ENCODE results near the gene CLC. TPM values are rescaled to one million over a fixed set of nuclear protein-coding genes. Genes with fewer than 3 reads are reported as not detected.
"Not testable (repeated sequence)": the region's sequence is repeated elsewhere in the genome, so short reads cannot be mapped to it uniquely, and the experiment has no call there.

CLC gene
- total RNA-seq, 1 donor from 2014 or later = not detected

DNA sequence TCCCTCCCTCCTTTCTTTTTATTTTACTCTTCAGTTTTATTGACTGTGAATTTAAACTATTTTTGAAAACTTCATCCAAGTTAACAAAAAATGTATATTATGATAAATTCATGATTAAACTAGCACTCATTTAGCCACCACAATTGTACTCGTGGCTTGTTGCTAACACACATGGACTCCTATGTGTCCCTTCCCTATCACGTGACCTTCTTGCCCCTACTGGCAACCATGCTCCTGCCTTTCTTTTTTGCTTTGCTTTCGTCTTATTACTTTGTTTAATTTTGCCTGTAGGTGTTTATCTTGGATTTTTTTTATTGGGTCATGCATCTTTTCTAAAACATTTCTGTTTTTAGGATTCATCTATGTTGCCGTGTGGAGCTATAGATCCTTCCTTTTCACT lies 8.2 kb downstream of the CLC start:
- DNase-seq (ENCODE audit: low spot score) = no peak

DNA sequence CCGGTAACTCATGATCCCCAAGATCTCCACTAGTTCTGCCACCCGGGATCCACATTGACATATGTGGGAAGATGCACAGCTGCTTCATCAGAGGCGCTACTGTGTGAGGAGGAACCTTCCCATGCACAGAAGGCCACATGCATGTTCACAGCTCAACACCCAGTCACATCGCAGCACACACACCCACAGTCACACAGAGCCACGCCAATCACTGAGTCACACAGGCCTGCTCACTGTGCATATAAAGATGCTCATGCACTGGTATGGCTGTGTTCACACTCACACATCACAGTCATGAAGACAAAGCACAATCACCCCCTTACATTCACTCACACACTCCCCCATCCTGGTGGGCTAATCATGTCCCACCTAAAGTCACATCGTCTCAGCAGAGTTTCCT lies 9.8 kb downstream of the CLC start:
- DNase-seq (ENCODE audit: low spot score) = no peak

GRCh38 chr19:39727070-39727800 lies 10.6 kb downstream of the CLC start:
- DNase-seq (ENCODE audit: low spot score) = no peak

- no peak for DNase-seq (ENCODE audit: low spot score)
Measured at GRCh38 chr19:39725995-39726394, 11.8 kb downstream of the CLC start.

DNA sequence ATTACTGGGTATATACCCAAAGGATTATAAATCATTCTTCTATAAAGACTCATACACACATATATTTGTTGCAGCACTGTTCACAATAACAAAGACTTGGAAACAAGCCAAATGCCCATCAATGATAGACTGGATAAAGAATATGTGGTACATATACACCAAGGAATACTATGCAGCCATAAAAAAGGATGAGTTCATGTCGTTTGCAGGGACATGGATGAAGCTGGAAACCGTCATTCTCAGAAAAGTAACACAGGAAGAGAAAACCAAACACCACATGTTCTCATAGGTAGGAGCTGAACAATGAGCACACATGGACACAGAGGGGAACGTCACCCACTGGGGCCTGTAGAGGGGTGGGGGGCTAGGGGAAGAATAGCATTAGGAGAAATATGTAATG lies 17.7 kb downstream of the CLC start:
- DNase-seq (ENCODE audit: low spot score) = not testable (repeated sequence)

DNA sequence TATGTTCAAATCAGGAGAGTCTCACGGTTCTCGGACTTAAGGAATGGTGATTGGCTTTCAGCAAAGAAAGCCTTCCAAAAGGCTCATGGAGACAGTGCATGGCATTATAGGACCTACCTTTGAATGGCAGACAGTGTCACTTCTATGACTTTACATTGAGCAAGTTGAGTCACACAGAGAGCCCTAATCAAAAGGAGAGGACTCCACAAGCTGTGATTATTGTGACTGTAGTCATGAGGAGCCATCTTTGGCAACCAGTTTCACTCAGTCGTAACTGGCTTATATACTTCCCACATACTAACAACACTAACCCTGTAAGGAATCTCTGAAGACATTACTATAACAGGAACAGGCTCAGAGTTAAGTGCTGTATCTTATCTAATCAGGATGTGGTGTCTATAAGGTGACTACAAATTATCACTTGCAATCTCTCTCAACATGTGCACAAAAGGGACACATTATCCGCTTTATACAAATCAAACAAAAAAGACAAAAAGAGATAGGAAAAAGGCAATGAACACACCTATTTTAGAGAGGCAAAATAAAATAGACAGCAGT lies 27.4 kb downstream of the CLC start:
- DNase-seq (ENCODE audit: low spot score) = no peak

GRCh38 chr19:39709026-39709872 lies 28.6 kb downstream of the CLC start:
- DNase-seq (ENCODE audit: low spot score) = no peak

GRCh38 chr19:39708594-39708993 lies 29.2 kb downstream of the CLC start:
- DNase-seq (ENCODE audit: low spot score) = no peak

DNA sequence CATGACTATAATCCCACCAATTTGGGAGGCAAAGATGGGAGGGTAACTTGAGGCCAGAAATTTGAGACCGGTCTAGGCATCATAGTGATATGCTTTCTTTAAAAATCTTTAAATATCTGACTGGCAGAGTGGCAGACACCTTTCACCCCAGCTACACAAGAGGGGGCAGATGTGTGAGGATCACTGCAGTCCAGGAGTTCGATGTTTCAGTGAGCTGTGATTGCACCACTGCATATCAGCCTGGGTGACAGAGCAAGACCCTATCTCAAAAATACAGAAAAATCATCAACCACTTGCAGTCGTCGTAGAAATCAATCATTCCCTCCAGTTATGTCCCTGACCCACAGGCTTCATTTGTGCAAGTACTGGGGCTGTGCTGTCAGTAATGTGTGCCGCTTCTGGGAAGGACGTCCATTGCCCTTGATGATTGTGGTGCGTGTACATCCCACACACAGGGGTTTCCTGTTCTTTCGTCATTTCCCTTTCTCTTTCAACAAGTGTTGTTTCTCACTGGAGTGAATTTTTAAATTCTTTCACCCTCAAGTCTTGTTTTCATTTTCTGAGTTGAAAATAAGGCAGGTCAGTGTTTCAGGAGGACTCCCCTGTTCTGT lies 32.1 kb downstream of the CLC start:
- no peak for DNase-seq (ENCODE audit: low spot score)

DNA sequence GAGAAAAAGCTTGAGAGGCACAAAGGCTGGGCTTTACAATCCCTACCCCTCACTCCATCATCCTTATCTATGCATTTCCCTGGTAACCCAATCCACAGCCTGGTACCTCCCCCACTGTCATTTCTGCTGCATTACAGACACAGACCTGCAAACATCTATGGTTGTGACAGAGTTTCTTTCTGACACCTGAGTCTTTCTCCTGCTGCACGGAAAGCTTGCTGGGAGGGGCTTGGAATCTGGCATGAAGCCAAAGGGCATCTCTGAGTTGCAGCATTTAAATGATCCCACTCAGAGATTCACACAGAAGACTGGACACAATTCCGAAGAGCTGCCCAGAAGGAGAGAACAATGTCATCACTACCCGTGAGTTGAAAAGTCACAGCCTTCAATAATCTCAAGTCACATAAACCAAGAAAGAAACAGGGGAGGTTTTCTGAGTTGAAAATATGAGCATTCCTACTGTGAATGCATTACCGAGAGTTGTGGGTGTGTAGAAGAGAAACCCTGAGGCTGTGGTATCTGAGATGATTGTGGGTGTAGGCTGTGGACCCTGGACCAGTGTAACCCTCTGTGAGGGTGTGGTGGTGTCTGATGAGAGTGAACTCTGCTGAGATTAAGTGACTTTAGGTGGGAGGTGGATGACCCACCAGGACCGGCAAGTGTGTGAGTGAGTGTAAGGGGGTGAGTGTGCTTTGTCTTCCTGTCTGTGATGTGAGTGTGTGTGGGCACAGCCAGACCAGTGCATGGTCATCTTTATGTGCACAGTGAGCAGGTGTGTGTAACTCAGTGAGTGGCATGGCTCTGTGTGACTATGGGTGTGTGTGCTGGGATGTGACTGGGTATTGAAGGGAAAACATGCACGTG lies 33.4 kb downstream of the CLC start, which contains the start of gene LGALS14:
LGALS14 (plus strand) TSS at position 301 of the 864 bp plus-strand sequence; CDS start at position 349, 48 bp downstream.
- DNase-seq (ENCODE audit: low spot score) = no peak

GRCh38 chr19:39701291-39701690 lies 36.5 kb downstream of the CLC start:
- no peak for DNase-seq (ENCODE audit: low spot score)

DNA sequence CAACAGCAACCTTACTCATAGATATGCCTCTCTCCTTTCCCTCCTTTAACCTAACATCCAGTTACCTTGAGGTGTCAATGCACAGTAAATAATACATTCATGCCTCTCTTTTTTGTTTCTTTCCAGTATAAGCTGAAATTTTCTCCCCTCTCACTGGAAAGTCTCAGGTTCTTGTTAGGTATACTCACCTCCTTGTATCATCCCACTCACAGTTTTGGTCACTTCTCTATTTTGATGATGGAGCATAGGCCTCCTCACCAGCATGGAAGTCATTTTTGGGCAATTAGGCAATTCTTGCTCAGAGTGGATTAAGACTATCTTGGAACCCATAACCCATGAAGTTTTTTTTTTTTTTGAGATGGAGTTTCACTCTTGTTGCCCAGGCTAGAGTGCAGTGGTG lies 39.3 kb downstream of the CLC start:
- DNase-seq (ENCODE audit: low spot score) = no peak

DNA sequence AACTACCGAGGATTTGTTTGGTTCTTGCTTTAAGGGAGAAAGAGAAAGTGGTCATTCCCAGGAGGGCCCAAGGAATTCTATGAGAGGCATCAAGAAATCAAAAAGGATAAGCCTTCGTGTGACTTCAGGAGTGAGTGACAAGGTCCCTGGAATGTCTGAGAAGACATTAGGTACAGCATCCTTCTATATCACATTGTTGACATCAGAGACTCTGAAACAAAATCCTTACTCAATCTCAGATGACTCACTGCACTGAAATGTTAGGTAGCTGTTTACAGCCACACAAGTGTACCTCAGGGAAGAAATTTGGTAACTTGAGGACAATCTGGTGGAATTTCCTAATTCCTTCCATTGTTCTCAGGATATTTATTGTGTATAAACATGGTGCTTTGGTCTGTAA lies 41.4 kb downstream of the CLC start:
- no peak for DNase-seq (ENCODE audit: low spot score)

GRCh38 chr19:39695759-39696158 lies 42.1 kb downstream of the CLC start:
- no peak for DNase-seq (ENCODE audit: low spot score)

GRCh38 chr19:39692822-39693221 lies 45.0 kb downstream of the CLC start:
- DNase-seq (ENCODE audit: low spot score) = no peak

- no peak for DNase-seq (ENCODE audit: low spot score)
Measured at GRCh38 chr19:39692166-39692565, 45.7 kb downstream of the CLC start.

DNA sequence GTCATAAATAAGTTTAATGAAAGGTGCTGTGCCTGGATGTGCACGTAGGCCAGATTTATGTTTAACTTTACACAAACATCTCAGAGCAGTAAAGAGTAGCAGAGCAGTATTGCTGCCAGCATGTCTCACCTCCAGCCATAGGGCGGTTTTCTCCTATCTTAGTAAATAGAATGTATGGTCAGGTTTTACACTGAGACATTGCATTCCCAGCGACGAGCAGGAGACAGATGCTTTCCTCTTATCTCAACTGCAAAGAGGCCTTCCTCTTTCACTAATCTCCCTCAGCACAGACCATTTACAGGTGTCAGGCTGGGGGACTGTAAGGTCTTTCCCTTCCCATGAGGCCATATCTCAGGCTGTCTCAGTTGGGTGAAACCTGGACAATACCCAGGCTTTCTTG lies 49.2 kb downstream of the CLC start:
- DNase-seq (ENCODE audit: low spot score) = not testable (repeated sequence)

DNA sequence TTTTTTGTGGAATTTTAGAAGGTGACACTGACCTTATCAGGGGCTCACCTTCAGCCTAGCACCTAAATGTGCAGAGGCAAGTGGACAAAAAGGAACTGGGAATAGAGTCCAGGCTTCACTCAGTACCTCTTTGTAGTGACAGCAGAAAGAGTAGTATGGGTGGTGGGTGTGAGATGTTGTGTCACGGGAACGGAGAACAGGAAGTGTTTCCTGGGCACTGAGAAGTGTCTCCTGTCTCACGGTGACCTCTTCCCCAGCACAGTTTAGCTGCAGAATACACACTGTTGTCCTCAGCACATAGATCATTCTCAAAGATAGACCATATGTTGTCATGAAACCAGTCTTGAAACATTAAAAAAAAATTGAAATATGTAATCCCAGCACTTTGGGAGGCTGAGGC lies 51.1 kb downstream of the CLC start:
- DNase-seq (ENCODE audit: low spot score) = no peak

- no peak for DNase-seq (ENCODE audit: low spot score)
Measured at GRCh38 chr19:39684267-39684666, 53.6 kb downstream of the CLC start.

GRCh38 chr19:39681416-39681815 lies 56.4 kb downstream of the CLC start:
- no peak for DNase-seq (ENCODE audit: low spot score)
